Measurements from ENCODE around the gene PAQR4. TPM values are rescaled to one million over a fixed set of nuclear protein-coding genes. Genes with fewer than 3 reads are reported as not detected.
"Not testable (repeated sequence)": the region's sequence is repeated elsewhere in the genome, so short reads cannot be mapped to it uniquely, and the experiment has no call there.

Gene PAQR4
- total RNA-seq, 1 experiment from 2014 or later: 30.7 TPM

DNA sequence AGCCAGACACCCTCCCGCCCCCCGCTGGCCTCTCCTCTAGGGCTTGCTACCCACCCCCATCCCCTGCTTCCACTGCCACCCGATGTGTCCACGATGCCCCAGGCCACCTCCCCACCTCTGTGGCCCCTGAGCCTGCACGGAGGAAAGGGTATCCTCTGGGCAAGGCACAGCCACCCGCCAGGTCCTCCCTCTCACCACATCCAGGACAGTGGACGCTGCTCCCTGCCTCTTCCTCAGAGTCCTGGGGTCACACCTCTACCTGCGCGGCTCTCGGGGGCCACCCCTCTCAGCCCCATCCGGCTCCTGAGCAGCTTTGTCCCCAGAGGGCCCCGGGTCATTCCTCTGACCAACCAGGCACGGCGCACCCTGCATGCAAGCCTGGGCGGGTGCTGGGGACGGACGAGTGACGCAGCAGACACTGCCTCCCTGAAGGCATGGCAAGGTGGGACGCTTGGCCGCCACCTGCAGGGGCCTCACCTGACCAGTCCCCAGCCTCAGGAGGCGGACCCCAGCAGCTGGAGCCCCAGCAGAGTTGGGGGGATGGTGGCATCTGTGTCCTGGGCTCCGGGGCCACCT, 32.6 kb upstream of the PAQR4 start:
- Histone ChIP-seq H3K9ac (ENCODE audit: low read length) (no peak overlapping the region), H3K4me2 (ENCODE audit: low read depth, low read length, poor library complexity, severe bottlenecking) (no peak overlapping the region), H3K4me1 (ENCODE audit: low read length) (no peaks in the 10 kb centered on the region), H4K20me1 (ENCODE audit: insufficient read depth, low read depth, low read length) (no peaks in the 10 kb centered on the region), H3K36me3 (ENCODE audit: insufficient read depth, low read length) (peaks cover 8% of the 10 kb centered on the region; the same call in 1 of the 2 replicates), H3K9me2 (replicated peaks; ENCODE audit: insufficient read depth, low read length) (no peaks in the 10 kb centered on the region), H3K27me3 (ENCODE audit: low read length) (no peaks in the 10 kb centered on the region), H3K9me3 (ENCODE audit: low read length) (no peaks in the 10 kb centered on the region), H3K4me3 (ENCODE audit: low read length) (no peak overlapping the region), H3K27ac (ENCODE audit: low read length) (no peak overlapping the region), H2AFZ (ENCODE audit: low read length) (no peak overlapping the region), H3K79me2 (ENCODE audit: low read length) (no peaks in the 10 kb centered on the region)
- no peak for DNase-seq

DNA sequence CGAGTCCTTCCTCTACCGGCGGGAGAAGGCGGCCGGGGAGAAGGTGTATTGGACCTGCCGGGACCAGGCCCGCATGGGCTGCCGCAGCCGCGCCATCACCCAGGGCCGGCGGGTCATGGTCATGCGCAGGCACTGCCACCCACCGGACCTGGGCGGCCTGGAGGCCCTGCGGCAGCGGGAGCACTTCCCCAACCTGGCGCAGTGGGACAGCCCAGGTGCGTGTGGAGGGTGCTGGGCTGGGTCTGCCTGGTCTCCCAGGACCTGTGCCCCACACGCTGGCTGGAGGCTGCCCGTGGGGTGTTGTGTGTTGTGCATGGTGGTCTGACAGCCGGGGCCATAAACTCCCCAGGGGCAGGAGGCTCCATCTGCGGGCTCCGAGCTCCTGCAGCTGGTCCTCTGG, 32.0 kb upstream of the PAQR4 start:
- Histone ChIP-seq H3K36me3 (ENCODE audit: insufficient read depth, low read length) (peaks cover 8% of the 10 kb centered on the region; the same call in 1 of the 2 replicates), H3K27ac (ENCODE audit: low read length) (no peak overlapping the region), H3K9ac (ENCODE audit: low read length) (no peak overlapping the region), H3K9me3 (ENCODE audit: low read length) (no peaks in the 10 kb centered on the region), H3K4me2 (ENCODE audit: low read depth, low read length, poor library complexity, severe bottlenecking) (no peak overlapping the region), H3K79me2 (ENCODE audit: low read length) (no peaks in the 10 kb centered on the region), H3K9me2 (replicated peaks; ENCODE audit: insufficient read depth, low read length) (no peaks in the 10 kb centered on the region), H2AFZ (ENCODE audit: low read length) (no peak overlapping the region), H3K4me3 (ENCODE audit: low read length) (no peak overlapping the region), H3K4me1 (ENCODE audit: low read length) (no peaks in the 10 kb centered on the region), H4K20me1 (ENCODE audit: insufficient read depth, low read depth, low read length) (no peaks in the 10 kb centered on the region), H3K27me3 (ENCODE audit: low read length) (no peaks in the 10 kb centered on the region)
- DNase-seq: no peak

DNA sequence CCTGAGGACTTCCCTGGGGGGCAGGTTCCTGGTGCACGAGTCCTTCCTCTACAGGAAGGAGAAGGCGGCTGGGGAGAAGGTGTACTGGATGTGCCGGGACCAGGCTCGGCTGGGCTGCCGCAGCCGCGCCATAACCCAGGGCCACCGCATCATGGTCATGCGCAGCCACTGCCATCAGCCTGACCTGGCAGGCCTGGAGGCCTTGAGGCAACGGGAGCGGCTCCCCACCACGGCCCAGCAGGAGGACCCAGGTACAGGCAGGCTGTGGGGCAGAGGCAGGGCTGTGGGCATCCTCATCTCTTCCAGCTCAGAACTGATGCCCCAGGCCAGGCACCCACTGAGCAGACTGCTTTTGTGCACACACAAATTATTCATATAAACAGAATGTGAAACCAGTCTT, 30.9 kb upstream of the PAQR4 start:
- Histone ChIP-seq H3K27ac (ENCODE audit: low read length) (no peak overlapping the region), H3K27me3 (ENCODE audit: low read length) (no peaks in the 10 kb centered on the region), H3K4me3 (ENCODE audit: low read length) (no peak overlapping the region), H3K79me2 (ENCODE audit: low read length) (no peaks in the 10 kb centered on the region), H3K9me2 (replicated peaks; ENCODE audit: insufficient read depth, low read length) (no peaks in the 10 kb centered on the region), H3K9ac (ENCODE audit: low read length) (no peak overlapping the region), H3K36me3 (ENCODE audit: insufficient read depth, low read length) (peaks cover 10% of the 10 kb centered on the region; the same call in 1 of the 2 replicates), H2AFZ (ENCODE audit: low read length) (no peak overlapping the region), H4K20me1 (ENCODE audit: insufficient read depth, low read depth, low read length) (no peaks in the 10 kb centered on the region), H3K4me2 (ENCODE audit: low read depth, low read length, poor library complexity, severe bottlenecking) (no peak overlapping the region), H3K9me3 (ENCODE audit: low read length) (no peaks in the 10 kb centered on the region), H3K4me1 (ENCODE audit: low read length) (no peaks in the 10 kb centered on the region)
- no peak for DNase-seq

DNA sequence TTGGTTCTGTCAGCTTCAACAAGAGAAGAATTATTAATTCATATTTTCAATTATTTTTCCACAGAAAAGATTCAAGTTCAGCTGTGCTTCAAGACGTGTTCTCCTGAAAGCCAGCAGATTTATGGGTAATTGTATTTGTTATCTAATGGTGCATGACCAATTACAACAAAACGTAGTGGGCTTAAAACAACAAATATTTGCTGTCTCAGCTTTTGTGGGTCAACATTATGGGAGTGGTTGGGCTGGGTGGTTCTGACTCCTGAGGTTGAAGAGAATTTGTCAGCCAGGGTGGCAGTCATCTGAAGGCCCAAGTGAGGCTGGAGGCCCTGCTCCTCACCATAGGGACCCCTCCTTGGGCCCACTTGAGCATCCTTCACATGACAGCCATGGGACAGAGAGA, 29.2 kb upstream of the PAQR4 start:
- Histone ChIP-seq H2AFZ (ENCODE audit: low read length) (no peak overlapping the region), H3K4me1 (ENCODE audit: low read length) (no peaks in the 10 kb centered on the region), H3K4me2 (ENCODE audit: low read depth, low read length, poor library complexity, severe bottlenecking) (no peak overlapping the region), H3K4me3 (ENCODE audit: low read length) (no peak overlapping the region), H4K20me1 (ENCODE audit: insufficient read depth, low read depth, low read length) (no peaks in the 10 kb centered on the region), H3K36me3 (ENCODE audit: insufficient read depth, low read length) (peaks cover 10% of the 10 kb centered on the region; the same call in 1 of the 2 replicates), H3K9me2 (replicated peaks; ENCODE audit: insufficient read depth, low read length) (no peaks in the 10 kb centered on the region), H3K27me3 (ENCODE audit: low read length) (no peaks in the 10 kb centered on the region), H3K79me2 (ENCODE audit: low read length) (no peaks in the 10 kb centered on the region), H3K9me3 (ENCODE audit: low read length) (no peaks in the 10 kb centered on the region), H3K9ac (ENCODE audit: low read length) (no peak overlapping the region), H3K27ac (ENCODE audit: low read length) (no peak overlapping the region)
- no peak for DNase-seq

DNA sequence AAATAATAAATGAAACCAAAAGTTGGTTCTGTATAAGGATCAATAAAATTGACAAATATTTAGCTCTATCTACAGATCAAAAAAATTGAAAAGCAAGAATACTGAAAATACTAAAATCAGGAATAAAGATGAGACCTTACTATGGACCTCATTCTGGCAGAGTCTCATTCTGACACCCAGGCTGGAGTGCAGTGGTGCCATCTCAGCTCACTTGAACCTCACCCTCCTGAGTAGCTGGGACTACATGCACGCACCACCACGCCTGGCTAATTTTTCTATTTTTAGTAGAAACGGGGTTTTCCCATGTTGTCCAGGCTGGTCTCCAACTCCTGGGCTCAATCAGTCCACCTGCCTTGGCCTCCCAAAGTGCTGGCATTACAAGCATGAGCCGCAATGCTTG, 27.1 kb upstream of the PAQR4 start:
- H3K4me3 ChIP-seq (ENCODE audit: low read length): no peak overlapping the region
- no peak overlapping the region for H3K27ac ChIP-seq (ENCODE audit: low read length)
- H4K20me1 ChIP-seq (ENCODE audit: insufficient read depth, low read depth, low read length): no peaks in the 10 kb centered on the region
- H3K9ac ChIP-seq (ENCODE audit: low read length): no peak overlapping the region
- no peaks in the 10 kb centered on the region for H3K27me3 ChIP-seq (ENCODE audit: low read length)
- H3K9me2 ChIP-seq (replicated peaks; ENCODE audit: insufficient read depth, low read length): no peaks in the 10 kb centered on the region
- DNase-seq: no peak
- H3K9me3 ChIP-seq (ENCODE audit: low read length): no peaks in the 10 kb centered on the region
- no peak overlapping the region for H2AFZ ChIP-seq (ENCODE audit: low read length)
- H3K4me2 ChIP-seq (ENCODE audit: low read depth, low read length, poor library complexity, severe bottlenecking): no peak overlapping the region
- no peaks in the 10 kb centered on the region for H3K4me1 ChIP-seq (ENCODE audit: low read length)
- H3K36me3 ChIP-seq (ENCODE audit: insufficient read depth, low read length): peaks cover 10% of the 10 kb centered on the region; the same call in 1 of the 2 replicates
- H3K79me2 ChIP-seq (ENCODE audit: low read length): no peaks in the 10 kb centered on the region

DNA sequence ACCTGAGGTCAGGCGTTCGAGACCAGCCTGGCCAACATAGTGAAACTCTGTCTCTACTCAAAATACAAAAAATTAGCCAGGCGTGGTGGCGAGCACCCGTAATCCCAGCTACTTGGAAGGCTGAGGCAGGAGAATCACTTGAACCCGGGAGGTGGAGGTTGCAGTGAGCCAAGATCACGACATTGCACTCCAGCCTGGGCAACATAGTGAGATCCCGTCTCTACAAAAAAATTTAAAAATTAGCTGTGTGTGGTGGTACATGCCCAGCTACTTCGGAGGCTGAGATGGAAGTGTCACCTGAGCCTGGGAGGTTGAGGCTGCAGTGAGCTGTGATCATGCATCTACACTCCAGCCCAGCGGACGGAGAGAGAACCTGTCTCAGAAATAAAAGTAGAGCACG, 25.4 kb upstream of the PAQR4 start:
- H3K79me2 ChIP-seq (ENCODE audit: low read length); H3K9me2 ChIP-seq (replicated peaks; ENCODE audit: insufficient read depth, low read length); H3K9ac ChIP-seq (ENCODE audit: low read length); H3K27me3 ChIP-seq (ENCODE audit: low read length); H4K20me1 ChIP-seq (ENCODE audit: insufficient read depth, low read depth, low read length); H2AFZ ChIP-seq (ENCODE audit: low read length); H3K27ac ChIP-seq (ENCODE audit: low read length); H3K4me3 ChIP-seq (ENCODE audit: low read length); DNase-seq; H3K4me2 ChIP-seq (ENCODE audit: low read depth, low read length, poor library complexity, severe bottlenecking); H3K4me1 ChIP-seq (ENCODE audit: low read length); H3K9me3 ChIP-seq (ENCODE audit: low read length): not testable (repeated sequence)
- peaks cover 10% of the 10 kb centered on the region; the same call in 1 of the 2 replicates for H3K36me3 ChIP-seq (ENCODE audit: insufficient read depth, low read length)

DNA sequence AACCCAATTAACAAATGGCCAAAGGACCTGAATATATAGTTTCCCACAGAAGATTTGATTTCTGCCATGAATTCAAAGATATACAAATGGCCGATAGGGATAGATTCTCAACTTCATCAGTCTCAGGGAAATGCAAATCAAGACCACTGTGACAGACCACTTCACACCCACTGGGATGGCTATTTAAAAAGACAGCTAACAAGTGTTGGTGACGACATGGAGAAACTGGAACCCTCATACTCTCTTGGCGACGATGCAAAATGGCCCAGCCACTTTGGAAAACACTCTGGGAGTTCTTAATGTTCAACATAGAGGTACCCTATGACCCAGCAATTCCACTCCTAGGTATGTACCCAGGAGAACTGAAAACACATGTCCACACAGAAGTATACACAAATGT, 22.5 kb upstream of the PAQR4 start:
- 0 out of 2 replicates have a peak, but pooled peaks cover 3% of the 10 kb centered on the region for H3K36me3 ChIP-seq (ENCODE audit: insufficient read depth, low read length)
- H3K9me2 ChIP-seq (replicated peaks; ENCODE audit: insufficient read depth, low read length): no peaks in the 10 kb centered on the region
- H3K4me3 ChIP-seq (ENCODE audit: low read length): no peak overlapping the region
- no peaks in the 10 kb centered on the region for H3K4me1 ChIP-seq (ENCODE audit: low read length)
- no peak for DNase-seq
- no peak overlapping the region for H3K9ac ChIP-seq (ENCODE audit: low read length)
- no peaks in the 10 kb centered on the region for H3K9me3 ChIP-seq (ENCODE audit: low read length)
- H3K27me3 ChIP-seq (ENCODE audit: low read length): no peaks in the 10 kb centered on the region
- H3K79me2 ChIP-seq (ENCODE audit: low read length): no peaks in the 10 kb centered on the region
- no peak overlapping the region for H2AFZ ChIP-seq (ENCODE audit: low read length)
- H3K27ac ChIP-seq (ENCODE audit: low read length): no peak overlapping the region
- H3K4me2 ChIP-seq (ENCODE audit: low read depth, low read length, poor library complexity, severe bottlenecking): no peak overlapping the region
- H4K20me1 ChIP-seq (ENCODE audit: insufficient read depth, low read depth, low read length): no peaks in the 10 kb centered on the region

DNA sequence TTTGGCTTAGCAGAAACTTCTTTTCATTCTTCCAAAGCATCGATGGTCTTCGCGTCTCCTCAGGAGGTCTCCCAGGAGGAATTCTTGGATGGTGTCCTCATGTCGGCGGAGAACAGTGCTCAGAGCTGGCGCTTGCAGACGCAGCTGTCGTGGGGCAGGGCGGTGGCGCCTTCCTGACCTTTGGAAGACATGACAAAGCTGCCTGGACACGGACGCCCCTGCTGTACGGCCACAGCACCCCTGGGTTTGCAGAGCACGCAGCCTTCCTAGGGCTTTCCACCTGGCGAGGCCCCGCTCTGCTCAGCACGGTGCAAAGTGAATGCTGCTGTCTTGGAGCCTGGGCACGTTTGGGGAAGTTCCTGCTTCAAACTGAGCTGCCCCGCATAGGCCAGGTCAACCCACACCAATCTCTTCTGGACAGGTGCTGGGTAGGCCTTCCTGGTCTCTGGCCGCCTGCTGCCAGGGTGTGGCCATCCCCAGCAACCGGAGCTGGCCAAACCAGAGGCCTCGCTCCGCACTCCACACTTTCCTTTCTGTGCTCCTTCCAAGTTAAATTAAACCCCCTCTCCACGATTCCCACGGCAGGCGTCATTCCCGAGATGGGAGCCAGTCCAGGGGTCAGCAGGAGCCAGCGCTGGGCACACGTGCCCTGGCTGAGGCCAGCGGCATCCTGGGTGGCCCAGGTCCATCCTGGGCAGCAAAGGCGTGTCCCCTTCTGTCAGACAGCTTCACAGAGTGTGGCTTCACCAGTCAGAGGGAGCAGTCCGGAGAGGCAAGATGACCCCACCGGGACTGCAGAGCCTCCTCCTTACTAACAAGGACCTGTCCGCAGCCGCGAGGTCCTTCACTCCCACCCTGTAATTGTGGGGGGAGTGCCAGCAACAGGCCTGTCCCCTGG, 20.1 kb upstream of the PAQR4 start:
- Histone ChIP-seq H3K27ac (ENCODE audit: low read length) (no peak overlapping the region), H4K20me1 (ENCODE audit: insufficient read depth, low read depth, low read length) (no peaks in the 10 kb centered on the region), H2AFZ (ENCODE audit: low read length) (no peak overlapping the region), H3K4me1 (ENCODE audit: low read length) (peaks cover 7% of the 10 kb centered on the region), H3K4me2 (ENCODE audit: low read depth, low read length, poor library complexity, severe bottlenecking) (no peak overlapping the region), H3K9me3 (ENCODE audit: low read length) (no peaks in the 10 kb centered on the region), H3K27me3 (ENCODE audit: low read length) (no peaks in the 10 kb centered on the region), H3K9ac (ENCODE audit: low read length) (no peak overlapping the region), H3K4me3 (ENCODE audit: low read length) (no peak overlapping the region), H3K36me3 (ENCODE audit: insufficient read depth, low read length) (no peaks in the 10 kb centered on the region), H3K9me2 (replicated peaks; ENCODE audit: insufficient read depth, low read length) (no peaks in the 10 kb centered on the region), H3K79me2 (ENCODE audit: low read length) (no peaks in the 10 kb centered on the region)
- no peak for DNase-seq
